ENCODE data around the gene TBX22.
"Not testable (repeated sequence)": the region's sequence is repeated elsewhere in the genome, so short reads cannot be mapped to it uniquely, and the experiment has no call there.

The TBX22 gene

GRCh38 chrX:80014141-80014940 is at the start of gene TBX22:
Gene TBX22, plus strand, starts transcription at chrX:80014753. Its CDS starts 7,517 bp downstream, at chrX:80022270.
- DNase-seq, result no peak

GRCh38 chrX:79975605-79976004 is 38.9 kb upstream of the TBX22 start:
- no peak for DNase-seq

DNA sequence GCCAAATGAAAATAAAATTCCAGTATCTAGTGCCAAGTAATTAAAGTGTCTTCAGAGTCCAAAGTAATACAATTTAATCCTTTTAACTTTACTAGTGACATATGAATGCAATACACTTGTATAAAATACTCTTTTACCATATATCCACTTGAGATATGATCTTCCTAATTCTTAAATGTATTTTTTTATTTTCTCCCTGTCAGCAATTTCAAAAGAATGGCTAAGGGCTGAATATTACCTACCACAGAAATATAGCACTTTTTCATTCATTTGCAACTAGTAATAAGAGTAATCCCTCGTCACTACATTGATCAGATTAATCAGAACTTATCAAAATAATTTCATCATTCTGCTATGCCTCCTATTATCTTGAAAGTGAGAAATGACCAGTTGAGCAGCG is 10.1 kb upstream of the TBX22 start:
- no peak for DNase-seq

GRCh38 chrX:80011522-80011921 is 3.0 kb upstream of the TBX22 start:
- no peak for DNase-seq

GRCh38 chrX:80016182-80016581 is 1.6 kb downstream of the TBX22 start:
- no peak for DNase-seq

- no peak for DNase-seq
Observed at GRCh38 chrX:80021621-80022020, 7.1 kb downstream of the TBX22 start.

GRCh38 chrX:80022363-80023031 is 7.9 kb downstream of the TBX22 start:
- DNase-seq, result no peak

- no peak for DNase-seq
Observed at GRCh38 chrX:80026116-80026515, 11.6 kb downstream of the TBX22 start.

GRCh38 chrX:80066156-80066555 is 51.6 kb downstream of the TBX22 start:
- DNase-seq, result not testable (repeated sequence)

DNA sequence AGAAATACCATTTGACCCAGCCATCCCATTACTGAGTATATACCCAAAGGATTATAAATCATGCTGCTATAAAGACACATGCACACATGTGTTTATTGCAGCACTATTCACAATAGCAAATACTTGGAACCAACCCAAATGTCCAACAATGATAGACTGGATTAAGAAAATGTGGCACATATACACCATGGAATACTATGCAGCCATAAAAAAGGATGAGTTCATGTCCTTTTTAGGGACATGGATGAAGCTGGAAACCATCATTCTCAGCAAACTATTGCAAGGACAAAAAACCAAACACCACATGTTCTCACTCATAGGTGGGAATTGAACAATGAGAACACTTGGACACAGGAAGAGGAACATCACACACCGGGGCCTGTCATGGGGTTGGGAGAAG is 61.1 kb downstream of the TBX22 start:
- DNase-seq, result not testable (repeated sequence)
